Measurements from ENCODE around the gene CASZ1. TPM values are rescaled to one million over a fixed set of nuclear protein-coding genes. Genes with fewer than 3 reads are reported as not detected.

CASZ1 gene
- total and polyA plus RNA-seq, 2 donors (not counting 3 experiments of a cell fraction or from before 2014, with no cell fraction given), result 1.5 to 5.2 TPM

- H3K4me3 ChIP-seq (replicated peaks in 1 of 3; ENCODE audit: insufficient read depth in 1 of 3, low read depth in 1 of 3, low read length in 3 of 3), result no peak overlapping the region
- no peak for DNase-seq (ENCODE audit: low read depth, low spot score)
- H3K9me1 ChIP-seq (replicated peaks; ENCODE audit: control insufficient read depth, extremely low read depth, insufficient read depth, low read length), result no peaks in the 10 kb centered on the region
- no peaks in the 10 kb centered on the region for H4K20me1 ChIP-seq (replicated peaks; ENCODE audit: control insufficient read depth, extremely low read depth, insufficient read depth, low read length)
- no peak for FAIRE-seq
- H3K79me2 ChIP-seq (ENCODE audit: control insufficient read depth, insufficient read depth, low read length), result no peaks in the 10 kb centered on the region
- no peak overlapping the region for H2AFZ ChIP-seq (ENCODE audit: low read depth, low read length)
- no peak overlapping the region for H3K9ac ChIP-seq (replicated peaks; ENCODE audit: extremely low read depth, insufficient read depth, low read length)
- no TSS peak for BruUV-seq (replicated peaks)
- no peaks in the 10 kb centered on the region for H3K9me3 ChIP-seq (replicated peaks; ENCODE audit: control insufficient read depth, insufficient read depth, low read length)
- no peaks in the 10 kb centered on the region for H3K36me3 ChIP-seq (ENCODE audit: control insufficient read depth in 2 of 2, extremely low read depth in 1 of 2, insufficient read depth in 2 of 2, low read length in 2 of 2)
- no peak overlapping the region for H3K27ac ChIP-seq (ENCODE audit: insufficient read depth, low read depth, low read length)
- CTCF ChIA-PET, result no interaction called here
- no peak overlapping the region for H3K4me2 ChIP-seq (ENCODE audit: insufficient read depth, low read length)
- H3K4me1 ChIP-seq (ENCODE audit: control insufficient read depth, extremely low read depth, insufficient read depth, low read length), result no peaks in the 10 kb centered on the region
- intact Hi-C loops (cut with micrococcal nuclease), result no loop called here
- peaks cover 0 to 2% of the 10 kb centered on the region in 2 experiments for H3K27me3 ChIP-seq (ENCODE audit: control insufficient read depth in 2 of 2, insufficient read depth in 2 of 2, low read length in 2 of 2)
- dilution Hi-C loops (cut with MboI; ENCODE audit: extremely low pct_ligation_motif_present, low sequenced_read_pairs), result no loop called here
- POLR2A ChIA-PET, result no interaction called here
- TF ChIP-seq POLR2A (IDR thresholded peaks at IDR 0.05; ENCODE audit: low read depth, low read length) (no peak), FOS (IDR thresholded peaks at IDR 0.05; ENCODE audit: borderline replicate concordance, insufficient read depth, low read length) (no peak), CTCF (IDR thresholded peaks at IDR 0.05; ENCODE audit: extremely low read depth in 1 of 2, insufficient read depth in 1 of 2, low read depth in 1 of 2, low read length in 2 of 2) (no peak), GATA2 (IDR thresholded peaks at IDR 0.05; ENCODE audit: insufficient read depth, insufficient read length, low read depth, low read length) (no peak), POLR2AphosphoS5 (IDR thresholded peaks at IDR 0.05; ENCODE audit: insufficient read depth, low read depth, low read length) (no peak)
Measured at GRCh38 chr1:10676963-10677362, 119.5 kb downstream of the CASZ1 start.

- Histone ChIP-seq H3K9me1 (replicated peaks; ENCODE audit: control insufficient read depth, extremely low read depth, insufficient read depth, low read length) (no peaks in the 10 kb centered on the region), H2AFZ (ENCODE audit: low read depth, low read length) (no peak overlapping the region), H3K4me3 (replicated peaks in 1 of 3; ENCODE audit: insufficient read depth in 1 of 3, low read depth in 1 of 3, low read length in 3 of 3) (no peak overlapping the region), H3K36me3 (ENCODE audit: control insufficient read depth in 2 of 2, extremely low read depth in 1 of 2, insufficient read depth in 2 of 2, low read length in 2 of 2) (no peaks in the 10 kb centered on the region), H3K4me2 (ENCODE audit: insufficient read depth, low read length) (no peak overlapping the region), H4K20me1 (replicated peaks; ENCODE audit: control insufficient read depth, extremely low read depth, insufficient read depth, low read length) (no peaks in the 10 kb centered on the region), H3K4me1 (ENCODE audit: control insufficient read depth, extremely low read depth, insufficient read depth, low read length) (no peaks in the 10 kb centered on the region), H3K79me2 (ENCODE audit: control insufficient read depth, insufficient read depth, low read length) (no peaks in the 10 kb centered on the region), H3K27ac (ENCODE audit: insufficient read depth, low read depth, low read length) (no peak overlapping the region), H3K9me3 (replicated peaks; ENCODE audit: control insufficient read depth, insufficient read depth, low read length) (no peaks in the 10 kb centered on the region), H3K27me3 (ENCODE audit: control insufficient read depth in 2 of 2, insufficient read depth in 2 of 2, low read length in 2 of 2) (peaks cover 0 to 3% of the 10 kb centered on the region in 2 experiments), H3K9ac (replicated peaks; ENCODE audit: extremely low read depth, insufficient read depth, low read length) (no peak overlapping the region)
- FAIRE-seq, result no peak
- ChIA-PET CTCF (no interaction called here), POLR2A (no interaction called here)
- no TSS peak for BruUV-seq (replicated peaks)
- no peak for TF ChIP-seq MYC (IDR thresholded peaks at IDR 0.05; ENCODE audit: low read depth, low read length)
- no peak for TF ChIP-seq GATA2 (IDR thresholded peaks at IDR 0.05; ENCODE audit: insufficient read depth, insufficient read length, low read depth, low read length)
- no peak for TF ChIP-seq JUN (IDR thresholded peaks at IDR 0.05; ENCODE audit: borderline replicate concordance, insufficient read depth, insufficient read length, low read depth)
- no peak for TF ChIP-seq EZH2 (IDR thresholded peaks at IDR 0.05; ENCODE audit: borderline replicate concordance, low read depth, low read length, severe bottlenecking)
- no peak for TF ChIP-seq POLR2AphosphoS5 (IDR thresholded peaks at IDR 0.05; ENCODE audit: insufficient read depth, low read depth, low read length)
- TF ChIP-seq FOS (IDR thresholded peaks at IDR 0.05; ENCODE audit: borderline replicate concordance, insufficient read depth, low read length), result no peak
- TF ChIP-seq MAX (IDR thresholded peaks at IDR 0.05; ENCODE audit: insufficient read depth, insufficient read length), result no peak
- TF ChIP-seq CTCF (IDR thresholded peaks at IDR 0.05; ENCODE audit: extremely low read depth in 1 of 2, insufficient read depth in 1 of 2, low read depth in 1 of 2, low read length in 2 of 2), result no peak
- no peak for TF ChIP-seq POLR2A (IDR thresholded peaks at IDR 0.05; ENCODE audit: low read depth, low read length)
- DNase-seq (ENCODE audit: low read depth, low spot score), result no peak
- intact Hi-C loops (cut with micrococcal nuclease), result no loop called here
- dilution Hi-C loops (cut with MboI; ENCODE audit: extremely low pct_ligation_motif_present, low sequenced_read_pairs), result no loop called here
Measured at GRCh38 chr1:10675813-10676212, 120.6 kb downstream of the CASZ1 start.
